H1 (cell line): ENCODE results near the gene MAP7D2. TPM values are rescaled to one million over a fixed set of nuclear protein-coding genes. Genes with fewer than 3 reads are reported as not detected.

ENCODE experiments used
- CTCF ChIA-PET: fragments of 300-600 bp; sonication (Branson Sonifier 250); formaldehyde crosslinking; loops from one replicate; lab custom pipeline; 2021; ENCODE audit not compliant: partially characterized antibody; lab: Charles Lee
- POLR2A ChIA-PET: fragments of 300-600 bp; sonication (Branson Sonifier 250); formaldehyde crosslinking; loops from one replicate; lab custom pipeline; 2021; ENCODE audit warnings: inconsistent platforms; ENCODE audit not compliant: partially characterized antibody; lab: Charles Lee
- DNase-seq, 2 experiments: peaks; one replicate each; pipeline versions ENCODE4 v3.0.0 to v3.0.0-alpha.2; 2010 to 2022; ENCODE audit warnings: low spot score in 2 of 2, low read depth in 1 of 2, mixed read lengths in 1 of 2
- FAIRE-seq: peaks from 2 replicates; lab custom pipeline; 2011; peaks lifted over from hg19 to GRCh38; lab: Jason Lieb, UNC
- H2AFZ ChIP-seq: 2 replicates; pipeline ENCODE4 v1.8.1; 2012; ENCODE audit warnings: low read length, inconsistent platforms
- H2AK5ac ChIP-seq: 2 replicates; pipeline ENCODE4 v1.6.1; 2013; ENCODE audit warnings: low read depth, low read length
- H2BK120ac ChIP-seq: replicated peaks from 2 replicates; pipeline ENCODE3; 2013; ENCODE audit warnings: low read depth, low read length, inconsistent platforms
- H2BK12ac ChIP-seq: 2 replicates; pipeline ENCODE4 v1.6.1; 2013; ENCODE audit warnings: low read depth, low read length
- H2BK15ac ChIP-seq: 2 replicates; pipeline ENCODE4 v1.6.1; 2013; ENCODE audit warnings: low read length
- H2BK20ac ChIP-seq: 2 replicates; pipeline ENCODE4 v1.6.1; 2013; ENCODE audit warnings: low read length
- H2BK5ac ChIP-seq: 2 replicates; pipeline ENCODE4 v1.6.1; 2013; ENCODE audit warnings: low read depth, low read length
- H3K14ac ChIP-seq: 2 replicates; pipeline ENCODE4 v1.6.1; 2013; ENCODE audit warnings: inconsistent platforms; ENCODE audit not compliant: insufficient read length
- H3K18ac ChIP-seq: 2 replicates; pipeline ENCODE4 v1.6.1; 2013; ENCODE audit warnings: low read length; ENCODE audit errors: extremely low read depth
- H3K23ac ChIP-seq: 2 replicates; pipeline ENCODE4 v1.6.1; 2013; ENCODE audit warnings: inconsistent platforms; ENCODE audit not compliant: insufficient read length
- H3K23me2 ChIP-seq: 2 replicates; pipeline ENCODE4 v1.6.1; 2013; ENCODE audit warnings: low read depth, low read length
- H3K27ac ChIP-seq: 2 replicates; pipeline ENCODE4 v1.6.1; 2011; ENCODE audit warnings: low read depth, low read length, inconsistent platforms
- H3K27me3 ChIP-seq, 4 experiments: replicated peaks in 1 of 4; 1 replicate in 1 of 4; 2 replicates in 3 of 4; pipeline versions ENCODE4 v1.6.1 to v1.8.1; 2011 to 2013; ENCODE audit warnings: low read length in 3 of 4, mild to moderate bottlenecking in 3 of 4, inconsistent platforms in 2 of 4, mixed read lengths in 2 of 4, moderate library complexity in 1 of 4; ENCODE audit not compliant: control insufficient read depth in 3 of 4, insufficient read depth in 3 of 4; ENCODE audit errors: extremely low read depth in 1 of 4
- H3K36me3 ChIP-seq, 4 experiments: 2 replicates each; pipeline versions ENCODE4 v1.6.1 to v1.8.1; 2011 to 2013; ENCODE audit warnings: mild to moderate bottlenecking in 4 of 4, low read length in 3 of 4, moderate library complexity in 2 of 4, control low read depth in 1 of 4, inconsistent platforms in 1 of 4; ENCODE audit not compliant: insufficient read depth in 4 of 4, control insufficient read depth in 2 of 4
- H3K4ac ChIP-seq: replicated peaks from 2 replicates; pipeline ENCODE3; 2013; ENCODE audit warnings: low read length, low read depth, mixed read lengths, inconsistent platforms; ENCODE audit not compliant: insufficient read length
- H3K4me1 ChIP-seq, 4 experiments: replicated peaks in 1 of 4; 1 replicate in 1 of 4; 2 replicates in 3 of 4; pipeline versions ENCODE4 v1.6.1 to v1.8.1; 2011 to 2013; ENCODE audit warnings: low read length in 3 of 4, inconsistent platforms in 2 of 4, mixed read lengths in 1 of 4; ENCODE audit not compliant: insufficient read depth in 4 of 4, control insufficient read depth in 3 of 4
- H3K4me2 ChIP-seq, 2 experiments: 2 replicates each; pipeline versions ENCODE4 v1.6.1 to v1.8.1; 2011 to 2013; ENCODE audit warnings: low read depth in 2 of 2, low read length in 2 of 2, control low read depth in 1 of 2, inconsistent platforms in 1 of 2, mild to moderate bottlenecking in 1 of 2; ENCODE audit not compliant: insufficient read depth in 1 of 2
- H3K4me3 ChIP-seq, 4 experiments: fragments of 200-600, 300-600 bp in 1 of 4; sonication (generic), shearing (Covaris generic), sonication (Bioruptor Twin) in 1 of 4; 2 replicates each; pipeline versions ENCODE4 v1.5.1 to v1.8.1; 2011 to 2016; ENCODE audit warnings: low read length in 4 of 4, low read depth in 3 of 4, control low read depth in 2 of 4, inconsistent platforms in 2 of 4, mild to moderate bottlenecking in 2 of 4, mixed read lengths in 1 of 4, moderate library complexity in 1 of 4; ENCODE audit not compliant: insufficient read depth in 2 of 4; ENCODE audit errors: extremely low read depth in 1 of 4
- H3K56ac ChIP-seq: replicated peaks from 2 replicates; pipeline ENCODE3; 2013; ENCODE audit warnings: low read depth, mild to moderate bottlenecking, mixed read lengths, low read length, inconsistent platforms; ENCODE audit not compliant: insufficient read length
- H3K79me1 ChIP-seq: 2 replicates; pipeline ENCODE4 v1.6.1; 2013; ENCODE audit warnings: low read depth, low read length, control low read depth
- H3K79me2 ChIP-seq, 2 experiments: 2 replicates each; pipeline versions ENCODE4 v1.6.1 to v1.8.1; 2012 to 2013; ENCODE audit warnings: low read length in 2 of 2, mild to moderate bottlenecking in 2 of 2, inconsistent platforms in 1 of 2; ENCODE audit not compliant: insufficient read depth in 2 of 2, control insufficient read depth in 1 of 2
- H3K9ac ChIP-seq, 4 experiments: replicated peaks in 1 of 4; 1 replicate in 1 of 4; 2 replicates in 3 of 4; pipeline versions ENCODE4 v1.6.1 to v1.8.1; 2011 to 2013; ENCODE audit warnings: low read depth in 3 of 4, low read length in 3 of 4, control low read depth in 2 of 4, mild to moderate bottlenecking in 2 of 4, moderate library complexity in 2 of 4, inconsistent platforms in 1 of 4; ENCODE audit errors: extremely low read depth in 1 of 4
- H3K9me3 ChIP-seq, 2 experiments: 2 replicates each; pipeline versions ENCODE4 v1.6.1 to v1.8.1; 2012 to 2013; ENCODE audit warnings: mild to moderate bottlenecking in 2 of 2, moderate library complexity in 2 of 2, control low read depth in 1 of 2, inconsistent platforms in 1 of 2, low read depth in 1 of 2, low read length in 1 of 2, mixed read lengths in 1 of 2; ENCODE audit not compliant: insufficient read depth in 2 of 2
- H4K20me1 ChIP-seq, 2 experiments: replicated peaks in 1 of 2; 2 replicates each; pipeline versions ENCODE3 to v1.8.1; 2011 to 2013; ENCODE audit warnings: inconsistent platforms in 2 of 2, low read length in 2 of 2, mild to moderate bottlenecking in 1 of 2; ENCODE audit not compliant: insufficient read depth in 2 of 2, control insufficient read depth in 1 of 2
- H4K5ac ChIP-seq: 2 replicates; pipeline ENCODE4 v1.6.1; 2013; ENCODE audit warnings: low read length, low read depth, mixed read lengths, inconsistent platforms; ENCODE audit not compliant: insufficient read length
- H4K8ac ChIP-seq: 2 replicates; pipeline ENCODE4 v1.8.0; 2013; ENCODE audit warnings: mild to moderate bottlenecking, moderate library complexity, low read length, inconsistent platforms; ENCODE audit not compliant: insufficient read depth; ENCODE audit errors: extremely low read depth
- H4K91ac ChIP-seq: replicated peaks from 2 replicates; pipeline ENCODE3; 2013; ENCODE audit warnings: low read length, mixed read lengths, inconsistent platforms; ENCODE audit not compliant: insufficient read length
- BACH1 ChIP-seq: IDR thresholded peaks from 2 replicates; pipeline ENCODE4 v1.6.1; 2012; ENCODE audit warnings: low read length, improper control_type of control experiment
- CTCF ChIP-seq, 3 experiments: IDR thresholded peaks; 1 replicate in 2 of 3; 2 replicates in 1 of 3; pipeline versions ENCODE4 v1.5.1 to v1.6.1; 2011; ENCODE audit warnings: low read length in 3 of 3, mild to moderate bottlenecking in 3 of 3, inconsistent platforms in 2 of 3, low read depth in 1 of 3, moderate library complexity in 1 of 3; ENCODE audit not compliant: insufficient read depth in 1 of 3; ENCODE audit errors: control extremely low read depth in 1 of 3
- FOSL1 ChIP-seq: IDR thresholded peaks from 2 replicates; pipeline ENCODE4 v1.6.1; 2011; ENCODE audit warnings: mild to moderate bottlenecking, low read depth, low read length, moderate library complexity; ENCODE audit not compliant: insufficient read depth
- SP2 ChIP-seq: IDR thresholded peaks from 2 replicates; pipeline ENCODE4 v1.6.1; 2012; ENCODE audit warnings: mild to moderate bottlenecking, low read length, inconsistent platforms
- YY1 ChIP-seq: IDR thresholded peaks from 2 replicates; pipeline ENCODE4 v1.6.1; 2011; ENCODE audit warnings: low read depth, mild to moderate bottlenecking, low read length
- WGBS, 2 experiments: shearing (Covaris generic) in 1 of 2; methylation state at CpG; one replicate each; pipeline versions ENCODE4 v1.1.6 to v1.1.7; 2013 to 2015; ENCODE audit warnings: low lambda C conversion rate in 2 of 2, mixed read lengths in 2 of 2, inconsistent platforms in 1 of 2, low coverage in 1 of 2, missing lambda C conversion rate in 1 of 2; ENCODE audit not compliant: insufficient replicate concordance in 2 of 2, insufficient coverage in 1 of 2, insufficient read length in 1 of 2; ENCODE audit errors: extremely low coverage in 1 of 2, missing lambda C conversion rate in 1 of 2; 5-methylcytosine and 5-hydroxymethylcytosine counted together
- polyA plus RNA-seq, 7 experiments: library from polyadenylated mRNA; depleted of rRNA in 3 of 7; stranded (reverse) in 5 of 7; unstranded in 2 of 7; fragments of >200 nt in 5 of 7; fragments of 200-250 nt in 2 of 7; gene quantifications; 1 replicate in 5 of 7; 2 replicates in 1 of 7; 4 replicates in 1 of 7; pipeline versions ENCODE4 v1.2.1 to v1.2.3, GENCODE V29; 2011 to 2013; ENCODE audit warnings: missing spikeins in 2 of 7, mixed read lengths in 2 of 7
- total RNA-seq: library from RNA; stranded (reverse); fragmentation: NEBNext Ultra II Directional; extraction: Animal tissue kit (Norgen Biotek cat#: 25700); gene quantifications from 2 replicates; pipeline ENCODE4 v1.2.1, GENCODE V29; 2021

Gene MAP7D2
- total and polyA plus RNA-seq, 2 of the 8 experiments (the other 6 are each of a cell fraction or from before 2014, with no cell fraction given) = 0.65 to 0.83 TPM

- H3K9me3 ChIP-seq = no peaks in the 10 kb centered on the region
- POLR2A ChIA-PET = interaction anchor here (2.1 kb wide), 1 partner anchor 18 kb away, joined by 6 read pairs; the partner anchor contains the start of gene EIF1AX
- no peak overlapping the region for H3K23ac ChIP-seq
- H3K18ac ChIP-seq = no peak overlapping the region
- no peak for FAIRE-seq
- no peak for TF ChIP-seq BACH1
- no peak for TF ChIP-seq CTCF (IDR thresholded peaks at IDR 0.05; ENCODE audit: control extremely low read depth in 1 of 3, insufficient read depth in 1 of 3, low read depth in 1 of 3, low read length in 3 of 3)
- no peak for TF ChIP-seq SP2
- TF ChIP-seq FOSL1 = no peak
- no peak for TF ChIP-seq YY1
- no peak overlapping the region for H4K91ac ChIP-seq
- DNase-seq = no peak
- no peak overlapping the region for H2AFZ ChIP-seq
- CTCF ChIA-PET = no interaction called here
- H3K14ac ChIP-seq = no peak overlapping the region
- H3K79me2 ChIP-seq = no peaks in the 10 kb centered on the region
- no peak overlapping the region for H3K4me3 ChIP-seq
- H4K20me1 ChIP-seq = no peaks in the 10 kb centered on the region
- no peak overlapping the region for H4K8ac ChIP-seq
- no peak overlapping the region for H3K9ac ChIP-seq
- 90% methylated on average over 4 of the region's 4 CpGs; no CpG with 5 or more reads in 1 of the 2 experiments for WGBS, 2 experiments
- H2BK20ac ChIP-seq = no peak overlapping the region
- H3K4me1 ChIP-seq = no peaks in the 10 kb centered on the region
- H3K36me3 ChIP-seq = peaks cover 2 to 16% (median 8%) of the 10 kb centered on the region in 4 experiments; a peak in 5 of 8 replicates
- H3K23me2 ChIP-seq = no peaks in the 10 kb centered on the region
- H2BK15ac ChIP-seq = no peak overlapping the region
- no peak overlapping the region for H2AK5ac ChIP-seq
- no peak overlapping the region for H3K4me2 ChIP-seq
- H4K5ac ChIP-seq = no peak overlapping the region
- no peaks in the 10 kb centered on the region for H3K27me3 ChIP-seq
- H3K4ac ChIP-seq = no peak overlapping the region
- H3K27ac ChIP-seq = no peak overlapping the region
- H2BK120ac ChIP-seq = no peak overlapping the region
- no peak overlapping the region for H3K56ac ChIP-seq
- no peak overlapping the region for H2BK12ac ChIP-seq
- H2BK5ac ChIP-seq = no peak overlapping the region
- H3K79me1 ChIP-seq = no peaks in the 10 kb centered on the region
Observed at GRCh38 chrX:20159797-20160385, 43.2 kb upstream of the MAP7D2 start.
